HG03103 (cell line): ENCODE measurements around the gene TNPO3.
"Not testable (repeated sequence)": the region's sequence is repeated elsewhere in the genome, so short reads cannot be mapped to it uniquely, and the experiment has no call there.

ENCODE experiments used
- ATAC-seq: cut with Tn5 transposase; IDR thresholded peaks from one replicate; pipeline ENCODE4 v1.9.1; 2021; ENCODE audit warnings: low read depth; ENCODE audit not compliant: unreplicated experiment

The TNPO3 gene

GRCh38 chr7:128924707-128925588 lies 130.0 kb downstream of the TNPO3 start:
- ATAC-seq = no peak

GRCh38 chr7:128923411-128923800 lies 131.5 kb downstream of the TNPO3 start:
- ATAC-seq = no peak

DNA sequence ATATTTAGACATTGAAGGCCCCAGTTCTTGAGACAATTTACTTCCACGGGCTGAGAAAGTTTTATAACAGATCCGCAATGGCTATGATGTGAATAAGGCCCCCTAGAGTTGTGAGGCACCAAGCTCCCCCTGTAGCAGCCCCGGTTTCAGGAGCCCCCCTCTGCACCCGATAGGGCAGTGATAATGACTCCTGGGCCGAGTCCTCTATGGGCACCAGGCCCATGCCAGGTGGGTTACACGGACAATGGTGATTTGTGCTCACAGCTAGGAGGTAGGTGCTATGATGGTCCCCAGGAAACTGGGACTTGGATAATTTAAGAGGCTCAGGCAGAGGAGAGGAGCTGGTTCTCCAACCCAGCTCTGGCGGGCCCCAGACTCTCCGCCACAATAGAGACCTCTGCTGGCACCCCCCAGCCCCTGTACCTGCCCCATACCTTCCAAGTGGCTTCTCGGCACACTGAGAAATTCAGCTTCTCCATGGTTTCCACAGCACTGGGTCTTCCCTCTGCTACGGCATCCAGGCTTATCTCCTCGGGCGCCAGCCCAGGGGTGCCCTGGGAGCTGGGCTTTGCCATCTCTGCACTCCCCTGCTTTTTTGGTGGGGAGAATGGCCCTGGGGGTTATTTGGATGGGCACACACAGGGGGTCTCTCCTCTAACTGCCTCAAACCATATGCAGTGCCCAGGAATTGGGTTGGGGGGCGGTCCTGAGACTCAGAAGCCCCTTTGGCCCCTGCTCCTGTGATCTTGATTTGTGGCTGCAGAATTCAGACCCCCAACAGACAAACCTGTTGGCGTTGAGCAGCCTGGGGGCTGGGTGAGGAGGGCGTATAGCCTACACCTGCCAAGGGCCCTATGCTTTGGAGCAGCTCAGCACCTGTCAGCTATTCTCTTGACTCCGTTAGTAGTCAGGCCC lies 132.2 kb downstream of the TNPO3 start:
- ATAC-seq = no peak

- ATAC-seq = no peak
These were observed 133.0 kb downstream of the TNPO3 start for GRCh38 chr7:128921866-128922440.

DNA sequence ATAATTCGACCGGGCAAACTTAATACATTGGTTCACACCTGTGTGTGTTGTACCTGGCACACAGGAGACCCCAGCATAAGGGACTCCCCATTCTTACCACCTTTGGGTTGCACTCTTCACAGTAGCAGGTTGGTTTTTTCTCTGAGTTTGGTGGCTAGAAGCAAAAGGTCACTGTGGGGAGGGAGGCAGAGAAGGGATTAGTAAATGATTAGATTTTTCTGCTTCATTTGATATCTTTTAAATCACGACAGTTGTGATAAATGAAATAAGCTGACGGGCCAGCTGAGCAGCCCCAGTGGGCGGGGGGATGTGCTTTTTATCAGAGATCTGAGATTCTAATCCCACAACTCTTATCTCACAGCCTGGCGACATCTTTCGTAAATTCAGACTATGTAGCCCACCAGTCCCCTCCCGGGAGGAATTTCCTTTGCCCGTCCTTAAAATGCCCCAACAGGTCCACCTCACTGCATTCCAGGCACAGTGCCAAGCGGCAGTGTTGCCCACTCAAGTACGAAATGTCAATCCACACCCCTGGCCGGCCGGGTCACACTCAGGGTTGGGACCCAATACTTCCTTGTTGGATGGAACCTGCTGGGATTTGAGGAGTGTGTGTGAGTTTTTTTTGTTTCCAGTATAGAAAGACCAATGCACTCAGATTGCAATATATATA lies 133.9 kb downstream of the TNPO3 start:
- no peak for ATAC-seq

GRCh38 chr7:128919881-128920799 lies 134.8 kb downstream of the TNPO3 start:
- no peak for ATAC-seq

DNA sequence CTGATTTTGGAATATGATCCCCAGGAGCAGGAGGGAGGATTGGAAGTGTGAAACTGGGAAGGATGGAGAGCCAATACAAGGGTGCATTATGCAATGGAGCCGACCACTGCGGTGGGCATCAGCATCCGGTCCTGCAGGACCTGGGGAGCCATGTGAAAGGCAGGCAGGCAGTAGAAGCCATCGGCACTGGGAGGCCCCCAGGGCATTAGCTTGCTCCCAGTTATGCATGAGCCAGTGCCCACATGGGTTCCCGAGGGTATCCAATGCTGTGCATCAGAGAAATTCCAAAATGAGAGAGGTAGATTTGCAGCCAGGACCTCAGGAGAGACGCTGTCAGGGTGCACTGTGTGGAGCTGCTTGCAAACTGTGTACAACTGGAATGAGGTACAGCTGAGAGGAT lies 135.7 kb downstream of the TNPO3 start:
- no peak for ATAC-seq

DNA sequence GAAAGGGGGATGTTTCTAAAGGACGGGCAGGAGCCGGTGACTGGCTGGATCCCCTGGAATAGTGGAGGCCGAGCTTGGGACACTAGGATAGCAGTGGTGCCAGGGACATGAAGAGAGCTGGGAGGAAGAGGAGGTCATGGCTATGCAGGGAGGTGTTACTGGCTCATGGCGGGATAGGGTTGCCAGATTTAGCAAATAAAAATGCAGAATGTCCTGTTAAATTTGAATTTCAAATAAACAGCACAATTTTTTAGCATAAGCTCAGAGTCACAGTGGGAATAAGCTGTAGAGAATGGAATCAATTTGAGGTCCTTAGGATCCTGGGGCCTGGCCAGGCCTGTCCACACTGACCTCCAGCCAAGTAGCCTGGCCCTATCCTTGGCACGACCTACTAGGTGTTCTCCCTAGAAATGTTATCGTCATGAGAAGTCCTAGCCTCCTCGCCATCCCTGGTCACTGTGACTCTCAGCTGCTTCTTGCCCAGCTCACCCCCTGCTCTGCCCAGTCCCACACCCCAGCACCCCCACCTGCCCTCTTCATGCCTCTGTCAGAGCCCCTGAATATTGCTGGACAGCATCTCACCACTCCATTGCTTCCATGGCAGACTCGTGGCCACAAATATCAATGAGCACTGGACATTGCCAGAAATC lies 136.8 kb downstream of the TNPO3 start:
- no peak for ATAC-seq

DNA sequence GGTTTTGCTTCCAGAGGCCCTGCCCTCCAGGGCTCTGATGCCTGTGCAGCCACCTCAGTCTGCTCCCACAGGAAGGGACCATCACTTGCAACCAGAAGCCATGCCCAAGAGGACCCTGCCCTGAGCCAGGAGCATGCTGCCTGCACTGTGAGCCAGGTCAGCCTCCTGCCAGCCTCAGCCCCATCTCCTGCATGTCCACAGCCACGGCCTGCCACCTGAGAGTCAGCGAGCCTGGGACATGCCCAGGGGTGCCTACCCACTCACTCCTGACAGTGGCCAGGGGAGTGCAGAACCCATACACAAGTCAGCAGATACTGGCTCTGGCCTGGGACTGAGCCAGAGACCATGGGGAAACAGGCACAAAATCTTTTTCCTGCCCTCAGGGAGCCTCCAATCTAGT lies 137.8 kb downstream of the TNPO3 start:
- ATAC-seq = no peak

DNA sequence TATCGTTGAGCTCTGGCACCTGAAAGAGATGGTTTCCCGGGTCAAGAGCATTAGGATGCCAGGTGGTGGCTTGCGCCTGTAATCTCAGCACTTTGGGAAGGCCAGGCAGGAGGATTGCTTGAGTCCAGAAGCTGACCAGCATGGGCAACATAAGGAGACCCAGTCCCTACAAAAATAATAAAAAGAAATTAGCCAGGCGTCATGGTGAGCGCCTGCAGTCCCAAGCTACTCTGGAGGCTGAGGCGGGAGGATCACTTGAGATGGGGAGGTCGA lies 138.3 kb downstream of the TNPO3 start:
- ATAC-seq = no peak

GRCh38 chr7:128915841-128916642 lies 138.9 kb downstream of the TNPO3 start:
- no peak for ATAC-seq

DNA sequence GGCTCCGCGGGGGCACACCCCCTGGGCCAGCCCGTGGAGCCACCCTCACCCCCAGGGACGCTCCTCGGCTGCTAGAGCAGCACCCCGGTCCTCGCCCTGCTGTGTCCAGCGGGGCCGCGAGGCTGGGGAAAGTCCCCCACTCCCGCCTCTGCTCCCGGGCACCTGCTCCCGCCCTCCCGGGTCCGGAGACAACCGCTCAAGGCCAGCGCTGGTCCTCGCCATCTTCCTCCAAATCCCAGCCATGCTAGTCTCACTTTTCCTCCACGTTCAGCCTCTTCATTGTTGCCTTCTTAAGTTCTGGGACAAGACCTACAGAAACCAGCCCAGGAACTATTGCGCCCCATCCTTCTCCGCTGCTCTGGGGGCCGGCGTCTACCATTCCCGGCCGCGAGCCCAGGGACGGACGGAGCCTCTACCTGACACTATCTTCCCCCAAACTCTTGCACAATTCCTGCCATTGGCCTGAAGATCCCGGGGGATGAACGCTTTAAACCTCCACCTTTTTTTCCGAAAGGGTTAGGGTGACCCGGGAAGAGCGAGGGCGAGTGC lies 139.6 kb downstream of the TNPO3 start:
- ATAC-seq = no peak

DNA sequence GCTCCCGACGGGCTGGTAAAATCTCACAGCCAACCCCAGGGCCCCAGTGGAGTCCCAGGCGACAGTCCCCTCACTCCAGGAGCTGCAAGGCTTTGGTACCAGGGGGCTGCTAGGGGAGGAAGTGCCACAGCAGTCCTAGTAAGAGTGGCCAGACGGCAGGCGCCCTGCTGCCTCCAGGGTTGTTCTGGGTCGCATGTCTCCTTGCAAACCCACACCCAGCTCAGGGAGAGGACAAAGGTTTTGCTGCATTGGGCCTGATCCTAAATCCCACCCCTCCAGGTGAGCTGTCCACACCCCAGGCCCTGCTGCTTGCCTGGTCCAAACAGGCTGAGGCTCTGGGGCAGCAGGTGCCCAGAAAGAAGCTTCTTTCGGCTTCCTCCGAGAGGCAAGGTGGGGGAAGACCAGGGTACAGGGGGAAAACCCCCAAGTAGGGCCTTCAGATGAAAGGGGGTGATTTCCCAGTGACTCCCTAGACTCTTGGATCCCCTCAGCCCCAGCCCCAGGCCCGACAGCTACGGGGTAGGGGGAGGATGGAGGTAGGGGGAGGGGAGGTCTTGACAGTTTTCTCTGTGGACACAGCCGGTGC lies 140.3 kb downstream of the TNPO3 start:
- no peak for ATAC-seq

DNA sequence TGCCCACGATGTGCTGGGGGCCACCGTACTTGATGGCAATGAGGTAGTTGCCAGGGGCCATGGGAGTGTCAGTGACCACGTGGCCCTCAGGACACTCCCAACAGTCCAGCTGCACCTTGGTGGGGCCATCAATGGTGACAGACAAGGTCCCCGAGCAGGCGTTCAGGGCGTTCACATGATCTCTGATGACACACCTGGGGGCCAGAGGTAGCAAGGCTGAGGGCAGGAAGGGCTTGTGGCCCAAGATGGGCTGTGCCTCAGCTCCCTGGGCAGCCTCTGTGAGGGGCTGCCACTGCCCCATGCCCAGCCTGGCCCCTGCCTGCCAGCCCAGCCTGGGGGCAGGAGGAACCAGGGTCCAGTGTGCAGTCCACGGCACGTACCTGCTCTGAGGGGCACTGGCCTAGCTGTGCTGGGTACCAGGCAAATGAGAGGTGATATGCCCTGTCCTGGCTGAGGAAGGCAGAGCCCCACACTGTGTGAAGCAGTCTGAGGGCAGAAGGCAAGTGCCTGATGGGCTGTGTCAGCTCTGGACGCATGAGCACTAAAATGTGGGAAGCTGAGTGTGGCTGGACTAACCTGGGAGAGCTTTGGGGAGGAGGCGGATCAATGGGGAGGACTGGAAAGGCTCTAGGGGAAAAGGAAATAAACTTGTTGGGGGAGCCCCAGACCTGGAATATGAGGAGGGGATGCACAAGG lies 140.9 kb downstream of the TNPO3 start:
- no peak for ATAC-seq

GRCh38 chr7:128912709-128913495 lies 142.0 kb downstream of the TNPO3 start:
- ATAC-seq = not testable (repeated sequence)

DNA sequence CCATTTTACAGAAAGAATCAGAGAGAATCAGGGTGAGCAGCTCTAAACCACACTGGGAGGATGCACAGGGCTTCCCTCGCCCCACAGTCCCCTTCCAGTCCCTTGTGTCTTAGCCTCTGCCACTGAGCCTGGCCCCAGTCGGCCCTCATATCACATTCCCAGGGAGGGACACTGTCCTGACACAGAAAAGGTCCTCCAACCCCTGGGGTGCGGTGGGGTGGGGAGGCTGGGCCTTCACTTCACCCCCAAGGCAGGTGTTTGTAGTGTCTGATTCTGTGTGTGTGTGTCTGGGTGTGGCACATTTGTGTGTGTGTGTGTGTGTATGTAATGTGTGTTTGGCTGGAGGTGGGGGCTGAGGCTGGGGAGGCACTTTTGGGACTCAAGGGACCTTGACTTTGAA lies 142.6 kb downstream of the TNPO3 start:
- ATAC-seq = no peak
